Trophoblast cell (in vitro differentiated cells and primary cell): ENCODE results near the gene SSR3.

Source experiments
- DNase-seq, 2 donors: peaks; one replicate each; pipeline ENCODE4 v3.0.0-alpha.2; 2016
- H2AFZ ChIP-seq: 2 replicates; pipeline ENCODE4 v1.6.1; 2013; ENCODE audit warnings: low read length, moderate library complexity, mild to moderate bottlenecking; ENCODE audit not compliant: insufficient read depth, poor library complexity
- H2AK5ac ChIP-seq: 2 replicates; pipeline ENCODE4 v1.6.1; 2013; ENCODE audit warnings: mild to moderate bottlenecking, low read length
- H2BK120ac ChIP-seq: 2 replicates; pipeline ENCODE4 v1.6.1; 2013; ENCODE audit warnings: low read length, mild to moderate bottlenecking, moderate library complexity; ENCODE audit not compliant: insufficient read depth, poor library complexity
- H2BK12ac ChIP-seq: 2 replicates; pipeline ENCODE4 v1.6.1; 2013; ENCODE audit warnings: mild to moderate bottlenecking, low read length, moderate library complexity
- H2BK5ac ChIP-seq: 2 replicates; pipeline ENCODE4 v1.6.1; 2013; ENCODE audit warnings: low read length, low read depth, moderate library complexity, mild to moderate bottlenecking; ENCODE audit not compliant: poor library complexity
- H3K14ac ChIP-seq: 2 replicates; pipeline ENCODE4 v1.6.1; 2013; ENCODE audit warnings: mild to moderate bottlenecking, low read length
- H3K18ac ChIP-seq: 2 replicates; pipeline ENCODE4 v1.6.1; 2013; ENCODE audit warnings: mild to moderate bottlenecking, low read length
- H3K23ac ChIP-seq: 2 replicates; pipeline ENCODE4 v1.6.1; 2013; ENCODE audit warnings: low read length
- H3K27ac ChIP-seq: 2 replicates; pipeline ENCODE4 v1.5.1; 2013; ENCODE audit warnings: low read depth, mild to moderate bottlenecking, inconsistent platforms, low read length, moderate library complexity
- H3K27me3 ChIP-seq: 2 replicates; pipeline ENCODE4 v1.6.1; 2013; ENCODE audit warnings: inconsistent platforms, mild to moderate bottlenecking, low read length, moderate library complexity; ENCODE audit not compliant: insufficient read depth
- H3K36me3 ChIP-seq, 2 experiments: 1 replicate in 1 of 2; 2 replicates in 1 of 2; pipeline ENCODE4 v1.6.1; 2013; ENCODE audit warnings: low read length in 2 of 2, mild to moderate bottlenecking in 2 of 2, moderate library complexity in 1 of 2; ENCODE audit not compliant: insufficient read depth in 2 of 2, control insufficient read depth in 1 of 2
- H3K4ac ChIP-seq: 2 replicates; pipeline ENCODE4 v1.6.1; 2013; ENCODE audit warnings: low read depth, mild to moderate bottlenecking, low read length, moderate library complexity
- H3K4me1 ChIP-seq, 2 experiments: 1 replicate in 1 of 2; 2 replicates in 1 of 2; pipeline ENCODE4 v1.6.1; 2013; ENCODE audit warnings: low read length in 2 of 2, mild to moderate bottlenecking in 2 of 2, moderate library complexity in 1 of 2; ENCODE audit not compliant: insufficient read depth in 2 of 2, control insufficient read depth in 1 of 2
- H3K4me2 ChIP-seq: 2 replicates; pipeline ENCODE4 v1.6.1; 2013; ENCODE audit warnings: inconsistent platforms, mild to moderate bottlenecking, low read length, moderate library complexity
- H3K4me3 ChIP-seq: 2 replicates; pipeline ENCODE4 v1.5.1; 2013; ENCODE audit warnings: mild to moderate bottlenecking, low read depth, low read length, inconsistent platforms
- H3K79me1 ChIP-seq: one replicate; pipeline ENCODE4 v1.6.1; 2013; ENCODE audit warnings: low read length
- H3K79me2 ChIP-seq: 2 replicates; pipeline ENCODE4 v1.6.1; 2013; ENCODE audit warnings: low read length, mild to moderate bottlenecking; ENCODE audit not compliant: control insufficient read depth, insufficient read depth, poor library complexity
- H3K9ac ChIP-seq: 2 replicates; pipeline ENCODE4 v1.6.1; 2013; ENCODE audit warnings: mild to moderate bottlenecking, low read length
- H3K9me3 ChIP-seq: 2 replicates; pipeline ENCODE4 v1.6.1; 2013; ENCODE audit warnings: low read depth, mild to moderate bottlenecking, control low read depth, inconsistent platforms, low read length; ENCODE audit not compliant: insufficient read depth
- H4K12ac ChIP-seq: 2 replicates; pipeline ENCODE4 v1.6.1; 2013; ENCODE audit warnings: low read depth, mild to moderate bottlenecking, low read length, moderate library complexity
- H4K8ac ChIP-seq: 2 replicates; pipeline ENCODE4 v1.6.1; 2013; ENCODE audit warnings: low read depth, mild to moderate bottlenecking, low read length, moderate library complexity
- H4K91ac ChIP-seq: one replicate; pipeline ENCODE4 v1.6.1; 2013; ENCODE audit warnings: low read depth, mild to moderate bottlenecking, low read length, moderate library complexity
- WGBS: extraction: QIAGEN DNeasy Blood & Tissue Kit; methylation state at CpG from one replicate; pipeline ENCODE4 v1.1.7; 2013; ENCODE audit warnings: missing lambda C conversion rate; ENCODE audit not compliant: insufficient read length, insufficient coverage; ENCODE audit errors: extremely low coverage; 5-methylcytosine and 5-hydroxymethylcytosine counted together

Gene SSR3

DNA sequence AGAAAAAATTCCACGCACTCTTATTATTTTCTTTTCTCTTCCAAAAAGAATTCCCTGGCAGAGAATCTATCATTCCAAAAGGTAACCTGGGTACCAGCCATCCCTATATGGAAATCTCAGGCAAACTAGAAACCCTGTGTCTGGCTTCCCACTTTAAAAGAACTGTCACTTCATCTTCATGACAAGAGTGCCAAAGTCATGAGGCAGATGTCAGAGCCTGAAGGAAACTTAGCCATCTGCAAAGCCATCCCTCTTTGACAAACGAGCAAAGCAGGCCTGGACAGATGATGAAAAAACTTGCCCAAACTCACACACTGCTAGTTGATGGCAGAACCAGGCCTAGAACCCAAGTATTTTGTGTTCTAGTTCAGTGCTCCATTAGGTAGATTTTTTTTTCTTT, 15.9 kb downstream of the SSR3 start:
- Histone ChIP-seq H4K12ac (no peak overlapping the region), H3K9me3 (no peaks in the 10 kb centered on the region), H3K4me2 (no peak overlapping the region), H3K36me3 (peaks cover 8 to 14% of the 10 kb centered on the region in 2 experiments), H3K18ac (no peak overlapping the region), H2AFZ (no peak overlapping the region), H3K27me3 (no peaks in the 10 kb centered on the region), H3K9ac (no peak overlapping the region), H2BK12ac (no peak overlapping the region), H3K79me1 (no peaks in the 10 kb centered on the region), H3K4ac (no peak overlapping the region), H4K8ac (no peak overlapping the region), H2BK5ac (no peak overlapping the region), H3K14ac (no peak overlapping the region), H2BK120ac (no peak overlapping the region), H3K4me1 (peaks cover 3 to 5% of the 10 kb centered on the region in 2 experiments), H2AK5ac (no peak overlapping the region), H4K91ac (no peak overlapping the region), H3K23ac (no peak overlapping the region), H3K4me3 (no peak overlapping the region), H3K79me2 (no peaks in the 10 kb centered on the region), H3K27ac (no peak overlapping the region)
- no CpG with 5 or more reads among the region's 2 CpGs for WGBS
- no peak for DNase-seq

GRCh38 chr3:156536524-156537316, 18.2 kb downstream of the SSR3 start:
- no peak overlapping the region for H3K4ac ChIP-seq
- peak overlapping the region; percentile 26 for H3K27ac ChIP-seq
- peaks cover 7 to 12% of the 10 kb centered on the region in 2 experiments for H3K4me1 ChIP-seq
- H3K79me2 ChIP-seq, result no peaks in the 10 kb centered on the region
- no peaks in the 10 kb centered on the region for H3K79me1 ChIP-seq
- H3K4me2 ChIP-seq, result no peak overlapping the region
- no peak overlapping the region for H4K8ac ChIP-seq
- no peak overlapping the region for H3K9ac ChIP-seq
- no peak overlapping the region for H2BK5ac ChIP-seq
- no CpG with 5 or more reads among the region's 6 CpGs for WGBS
- no peak overlapping the region for H3K14ac ChIP-seq
- no peaks in the 10 kb centered on the region for H3K9me3 ChIP-seq
- peak; percentile 92 to 95 for DNase-seq
- H4K91ac ChIP-seq, result no peak overlapping the region
- no peaks in the 10 kb centered on the region for H3K27me3 ChIP-seq
- H2BK120ac ChIP-seq, result no peak overlapping the region
- no peak overlapping the region for H2BK12ac ChIP-seq
- H3K18ac ChIP-seq, result no peak overlapping the region
- no peak overlapping the region for H2AK5ac ChIP-seq
- no peak overlapping the region for H3K23ac ChIP-seq
- H2AFZ ChIP-seq, result no peak overlapping the region
- H3K36me3 ChIP-seq, result peaks cover 6 to 9% of the 10 kb centered on the region in 2 experiments
- no peak overlapping the region for H4K12ac ChIP-seq
- H3K4me3 ChIP-seq, result no peak overlapping the region

- no peak overlapping the region for H2AK5ac ChIP-seq
- peaks cover 3 to 5% of the 10 kb centered on the region in 2 experiments for H3K36me3 ChIP-seq
- H3K9me3 ChIP-seq, result no peaks in the 10 kb centered on the region
- H4K8ac ChIP-seq, result no peak overlapping the region
- no peak overlapping the region for H2BK120ac ChIP-seq
- H2AFZ ChIP-seq, result no peak overlapping the region
- no peaks in the 10 kb centered on the region for H3K79me1 ChIP-seq
- no peak overlapping the region for H4K91ac ChIP-seq
- no peak for DNase-seq
- H3K4me1 ChIP-seq, result peaks cover 7 to 12% of the 10 kb centered on the region in 2 experiments
- no peak overlapping the region for H3K4me3 ChIP-seq
- no peak overlapping the region for H3K4me2 ChIP-seq
- no peaks in the 10 kb centered on the region for H3K79me2 ChIP-seq
- WGBS, result no CpG with 5 or more reads among the region's 2 CpGs
- peak overlapping the region; percentile 23 for H3K27ac ChIP-seq
- H3K18ac ChIP-seq, result no peak overlapping the region
- no peak overlapping the region for H3K4ac ChIP-seq
- no peaks in the 10 kb centered on the region for H3K27me3 ChIP-seq
- no peak overlapping the region for H3K14ac ChIP-seq
- no peak overlapping the region for H2BK5ac ChIP-seq
- H4K12ac ChIP-seq, result no peak overlapping the region
- no peak overlapping the region for H2BK12ac ChIP-seq
- H3K9ac ChIP-seq, result no peak overlapping the region
- no peak overlapping the region for H3K23ac ChIP-seq
Measured at GRCh38 chr3:156535798-156536197, 19.1 kb downstream of the SSR3 start.

- Histone ChIP-seq H3K18ac (no peak overlapping the region), H3K27ac (peak overlapping the region; percentile 36), H3K4me3 (no peak overlapping the region)
Measured at GRCh38 chr3:156535162-156535627, 19.7 kb downstream of the SSR3 start.

More at GRCh38 chr3:156535162-156535627, 19.7 kb downstream of the SSR3 start:
- Histone ChIP-seq H2AFZ (no peak overlapping the region), H3K4me1 (peaks cover 7 to 12% of the 10 kb centered on the region in 2 experiments), H4K12ac (no peak overlapping the region), H3K4me2 (no peak overlapping the region), H3K4ac (no peak overlapping the region), H3K79me1 (no peaks in the 10 kb centered on the region), H2BK12ac (no peak overlapping the region), H3K36me3 (peaks cover 3 to 5% of the 10 kb centered on the region in 2 experiments), H4K91ac (no peak overlapping the region), H2AK5ac (no peak overlapping the region), H3K27me3 (no peaks in the 10 kb centered on the region), H3K79me2 (no peaks in the 10 kb centered on the region), H2BK120ac (no peak overlapping the region), H4K8ac (no peak overlapping the region), H3K9me3 (no peaks in the 10 kb centered on the region), H3K23ac (no peak overlapping the region), H2BK5ac (no peak overlapping the region), H3K9ac (no peak overlapping the region), H3K14ac (no peak overlapping the region)
- peak; percentile 96 for DNase-seq
- no CpG with 5 or more reads among the region's 4 CpGs for WGBS
